ENCODE results near the gene CFAP54.
A peak's percentile ranks its signal among the peaks of the same experiment; 100 is the strongest.

The CFAP54 gene

GRCh38 chr12:96897421-96897820 lies 408.0 kb downstream of the CFAP54 start:
- no peak for DNase-seq

GRCh38 chr12:96901175-96901574 lies 411.8 kb downstream of the CFAP54 start:
- no peak for DNase-seq

DNA sequence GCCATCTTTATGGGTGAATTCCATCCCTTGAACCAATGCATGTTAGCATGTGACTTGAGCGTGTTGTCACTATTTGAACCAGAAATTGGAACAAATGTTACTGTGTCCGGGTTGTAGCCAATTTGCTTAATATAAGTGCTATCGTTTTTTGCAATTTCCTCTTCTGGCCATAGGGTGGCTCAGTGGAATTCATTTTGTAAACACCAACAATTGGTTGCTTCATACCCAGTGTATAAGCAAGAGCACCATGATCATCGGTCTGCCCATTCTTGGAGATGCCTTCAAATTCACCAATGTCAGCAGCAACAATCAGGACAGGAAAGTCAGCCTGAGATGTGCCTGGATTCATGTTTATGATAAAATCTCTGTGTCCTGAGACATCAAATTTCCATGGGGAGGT lies 412.7 kb downstream of the CFAP54 start:
- no peak for DNase-seq

DNA sequence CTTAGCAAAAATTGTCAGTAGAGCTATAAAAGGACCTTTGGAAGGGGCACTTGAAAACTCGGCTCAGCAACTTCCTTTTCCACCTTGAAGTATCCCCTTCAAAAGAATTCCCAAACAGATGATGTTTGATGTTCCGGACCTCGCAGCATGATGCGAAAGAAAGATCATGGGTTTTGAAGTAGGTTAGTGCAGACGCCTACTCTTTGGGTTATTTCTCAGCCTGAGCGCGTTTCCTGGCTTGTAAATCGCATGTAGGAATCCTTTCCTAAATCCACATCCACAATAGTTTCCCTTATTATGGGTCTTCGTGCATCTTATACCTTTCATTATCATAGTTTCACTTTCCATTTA lies 417.1 kb downstream of the CFAP54 start:
- no peak for DNase-seq

- peak; percentile 84 for DNase-seq
These were observed 417.7 kb downstream of the CFAP54 start, which contains the start of gene NEDD1 for GRCh38 chr12:96906849-96907670. Gene NEDD1 (plus strand): TSS chr12:96907257. CDS start chr12:96909760, 2,503 bp downstream.

DNA sequence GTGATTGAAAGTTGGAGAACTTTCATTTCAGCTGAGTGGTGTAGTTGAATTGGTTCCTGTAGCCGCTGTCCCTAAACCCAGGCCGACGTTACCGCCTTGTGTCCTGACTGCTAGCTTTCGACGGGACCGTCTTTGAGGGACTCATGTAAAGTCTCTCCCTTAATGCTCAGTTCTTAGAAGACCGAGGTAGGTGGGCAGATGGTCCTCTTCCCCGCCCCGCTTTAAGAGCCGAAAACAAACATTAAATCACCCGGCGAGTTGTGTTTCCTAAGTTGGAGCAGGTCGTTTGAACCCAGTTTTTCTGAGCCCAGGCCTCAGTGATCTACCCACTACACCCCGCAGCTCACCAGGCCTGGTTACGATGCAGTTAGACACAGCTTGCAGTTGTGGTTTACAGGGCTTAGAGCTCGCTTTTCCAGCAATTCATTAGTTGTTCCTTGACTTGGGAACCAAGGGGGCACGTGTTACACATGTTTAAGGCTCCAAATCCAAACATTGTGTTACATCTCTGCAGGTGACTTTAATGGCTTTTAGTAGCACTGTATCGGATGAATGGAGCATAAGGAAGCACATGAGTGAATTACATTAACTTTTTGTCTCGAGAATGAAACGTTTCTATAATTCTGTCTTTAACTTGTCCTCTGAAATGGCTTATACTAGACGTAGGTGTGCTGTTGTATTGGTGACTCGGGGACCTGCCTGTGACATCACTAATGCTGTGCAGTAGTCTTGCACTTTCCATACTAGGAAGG lies 418.5 kb downstream of the CFAP54 start:
- peak; percentile 25 for DNase-seq

GRCh38 chr12:96908423-96908675 lies 419.0 kb downstream of the CFAP54 start:
- no peak for DNase-seq

DNA sequence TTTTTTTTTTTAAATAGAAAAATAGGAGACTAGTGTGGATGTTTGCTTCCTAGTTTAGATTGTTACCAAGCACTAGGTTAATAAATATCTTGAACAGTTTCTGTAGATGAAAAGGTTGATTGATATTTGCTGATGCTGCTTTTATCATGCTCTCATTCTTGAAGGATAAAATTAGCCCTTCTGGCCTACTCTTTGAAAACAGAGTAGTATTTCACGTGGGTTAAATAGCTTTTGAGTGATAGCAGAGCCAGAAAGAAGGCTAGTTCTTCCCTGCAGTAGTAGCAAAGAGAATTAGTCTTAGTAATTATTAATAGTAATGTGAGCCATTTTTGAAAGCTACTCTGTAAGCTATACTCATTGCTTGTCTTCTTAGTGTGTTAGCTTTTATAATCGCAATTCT lies 422.9 kb downstream of the CFAP54 start:
- no peak for DNase-seq

DNA sequence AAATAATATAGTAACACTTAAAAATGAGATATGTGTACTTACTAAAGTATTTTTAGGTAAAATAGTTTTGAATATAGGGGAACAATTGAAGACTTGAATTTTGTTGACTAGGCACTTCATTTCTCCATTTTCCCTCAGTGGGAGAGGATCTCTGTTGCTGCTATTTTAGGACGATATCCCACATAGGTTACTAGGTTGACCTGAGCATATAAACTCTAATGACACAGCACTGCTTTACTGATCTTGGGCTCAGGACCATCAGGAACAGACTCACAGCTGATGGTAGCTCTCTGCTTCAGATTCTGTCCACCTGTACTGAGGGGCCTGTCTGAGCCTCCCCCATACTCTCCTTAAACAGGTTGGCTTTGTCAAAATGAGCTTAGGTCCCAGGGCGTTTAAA lies 423.6 kb downstream of the CFAP54 start:
- DNase-seq = no peak

GRCh38 chr12:96919510-96920210 lies 430.3 kb downstream of the CFAP54 start:
- DNase-seq = no peak

Measured in stimulated activated CD4-positive, alpha-beta T cell treated with anti-CD3 and anti-CD28 coated beads, Interleukin-4, amount 100 ng/mL, for 24 hours (primary cell).